A172 (cell line): Measurements from ENCODE around the gene NUTF2. TPM values are rescaled to one million over a fixed set of nuclear protein-coding genes. Genes with fewer than 3 reads are reported as not detected.
"Not testable (repeated sequence)": the region's sequence is repeated elsewhere in the genome, so short reads cannot be mapped to it uniquely, and the experiment has no call there.

Experiments used
- DNase-seq: peaks from one replicate; pipeline ENCODE4 v3.0.0-alpha.2; 2015; ENCODE audit warnings: low spot score
- total RNA-seq: library from RNA; depleted of rRNA; stranded (reverse); fragments of >200 nt; shearing (Covaris generic); gene quantifications from 2 replicates; pipeline ENCODE4 v1.2.3, GENCODE V29; 2014

The NUTF2 gene
- total RNA-seq, 1 experiment from 2014 or later: 68.5 TPM

DNA sequence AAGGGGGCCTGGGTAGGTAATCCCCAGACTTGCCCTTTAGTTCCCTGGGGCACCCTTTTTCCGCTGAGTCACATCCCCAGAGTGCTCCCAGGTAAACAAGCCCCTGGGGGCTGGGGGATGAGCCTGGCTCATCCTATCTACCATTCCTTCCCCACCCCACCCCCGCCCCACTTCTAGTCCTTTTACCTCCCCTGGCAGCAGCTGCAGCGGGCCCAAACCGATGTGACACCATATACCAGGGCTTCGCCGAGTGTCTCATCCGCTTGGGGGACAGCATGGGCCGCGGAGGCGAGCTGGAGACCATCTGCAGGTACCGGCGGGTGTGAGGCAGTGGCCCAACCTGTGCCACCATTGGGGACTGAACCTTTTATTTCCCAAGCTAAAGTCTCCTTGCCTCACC, 38.8 kb downstream of the NUTF2 start:
- DNase-seq: no peak

GRCh38 chr16:67885976-67886375, 39.2 kb downstream of the NUTF2 start:
- no peak for DNase-seq

GRCh38 chr16:67886387-67886786, 39.7 kb downstream of the NUTF2 start:
- DNase-seq: no peak

GRCh38 chr16:67888331-67888730, 41.6 kb downstream of the NUTF2 start:
- DNase-seq: no peak

DNA sequence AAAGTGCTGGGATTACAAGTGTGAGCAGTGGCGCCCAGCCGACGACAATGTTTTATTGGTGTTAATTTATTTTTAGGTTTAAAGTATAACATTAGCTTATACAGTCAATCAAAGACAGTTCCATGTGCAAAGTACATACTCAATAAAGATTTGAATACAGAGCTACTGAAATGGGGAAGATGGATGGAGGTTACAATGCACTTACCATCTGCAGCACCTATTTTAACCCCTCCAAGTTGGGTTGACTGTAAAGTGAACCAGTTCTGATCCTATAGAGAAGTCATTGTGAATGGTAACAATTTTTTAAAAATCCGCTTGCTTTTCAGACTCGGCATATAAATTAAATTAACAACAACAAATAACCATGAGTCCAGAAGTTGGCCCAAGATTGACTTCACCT, 45.6 kb downstream of the NUTF2 start:
- no peak for DNase-seq

DNA sequence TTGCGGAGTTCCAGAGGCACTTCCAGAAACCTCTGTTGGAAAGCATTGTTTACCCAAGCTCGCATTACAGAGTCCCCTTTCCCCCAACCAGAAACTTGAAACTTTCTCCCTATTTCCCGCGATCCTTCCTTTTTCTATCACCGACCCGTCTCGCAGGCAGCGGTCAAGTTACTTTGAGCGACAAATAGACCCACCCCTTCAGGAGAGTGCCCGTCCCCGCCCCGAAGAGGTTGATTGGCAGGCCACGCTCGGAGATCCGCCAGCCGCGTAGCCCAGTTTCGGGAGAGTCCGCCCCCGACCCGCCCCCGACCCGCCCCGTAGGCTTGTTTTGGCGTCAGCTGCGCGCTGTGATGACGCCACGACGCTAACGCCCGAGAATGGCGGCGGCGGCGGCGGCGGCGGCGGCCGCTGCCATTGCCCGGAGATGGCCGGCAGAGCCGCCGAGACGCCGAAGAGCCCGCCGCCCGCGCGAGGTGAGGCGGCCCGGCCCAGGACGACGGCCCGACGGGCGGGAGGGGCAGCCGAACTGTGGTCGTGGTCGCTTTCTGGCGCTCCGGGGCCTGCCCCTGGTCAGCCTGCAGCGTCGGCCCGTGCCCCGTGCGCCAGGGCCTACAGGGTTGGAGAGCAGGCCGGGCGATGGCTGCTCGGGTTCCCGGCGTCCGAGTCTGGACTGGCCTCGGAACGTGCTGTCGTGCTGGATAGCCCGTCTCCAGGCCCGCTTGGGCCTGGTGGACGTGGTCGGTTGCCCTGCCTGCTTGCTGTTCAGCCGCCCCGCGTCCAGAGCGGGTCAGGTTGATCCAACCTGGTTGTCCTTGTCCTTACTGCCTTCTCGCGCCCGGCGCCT, 46.4 kb downstream of the NUTF2 start, which contains the start of gene PSKH1:
PSKH1 (plus strand) TSS at position 356 of the 844 bp plus-strand sequence. CDS start 15,496 bp downstream, outside the sequence.
- peak; percentile 81 for DNase-seq

- no peak for DNase-seq
These were observed 47.1 kb downstream of the NUTF2 start for GRCh38 chr16:67893743-67894399.

DNA sequence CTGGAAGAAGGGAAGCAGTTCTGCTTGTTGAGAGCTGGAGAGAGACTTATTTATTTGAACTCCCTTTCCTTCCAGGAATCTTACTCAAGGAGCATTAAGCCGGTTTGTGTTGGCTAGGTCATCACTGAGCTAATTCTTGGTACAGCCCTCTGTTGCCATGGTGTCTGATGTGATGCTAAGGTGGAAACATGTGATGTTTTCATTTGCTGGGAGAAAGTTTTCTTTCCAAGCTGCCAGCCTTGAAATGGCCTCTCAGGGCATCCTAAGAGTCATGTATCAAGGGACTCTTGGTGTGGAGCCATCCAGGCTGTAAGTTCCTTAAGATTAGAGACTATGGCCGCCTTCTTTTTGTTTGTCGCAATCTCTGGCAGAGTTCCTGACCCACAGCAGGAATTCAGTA, 50.5 kb downstream of the NUTF2 start:
- no peak for DNase-seq

DNA sequence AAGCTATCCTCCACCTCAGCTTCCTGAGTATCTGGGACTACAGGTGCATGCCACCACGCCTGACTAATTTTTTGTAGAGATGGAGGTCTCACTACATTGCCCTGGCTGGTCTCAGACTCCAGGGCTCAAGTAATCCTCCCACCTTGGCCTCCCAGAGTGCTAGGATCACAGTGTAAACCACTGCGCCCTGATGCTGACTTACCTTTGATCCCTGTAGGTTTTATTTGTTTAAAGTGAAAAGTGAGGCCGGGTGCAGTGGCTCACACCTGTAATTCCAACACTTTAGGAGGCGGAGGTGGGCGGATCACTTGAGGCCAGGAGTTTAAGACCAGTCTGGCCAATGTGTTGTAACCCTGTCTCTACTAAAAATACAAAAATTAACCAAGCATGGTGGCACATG, 55.0 kb downstream of the NUTF2 start:
- DNase-seq: no peak

DNA sequence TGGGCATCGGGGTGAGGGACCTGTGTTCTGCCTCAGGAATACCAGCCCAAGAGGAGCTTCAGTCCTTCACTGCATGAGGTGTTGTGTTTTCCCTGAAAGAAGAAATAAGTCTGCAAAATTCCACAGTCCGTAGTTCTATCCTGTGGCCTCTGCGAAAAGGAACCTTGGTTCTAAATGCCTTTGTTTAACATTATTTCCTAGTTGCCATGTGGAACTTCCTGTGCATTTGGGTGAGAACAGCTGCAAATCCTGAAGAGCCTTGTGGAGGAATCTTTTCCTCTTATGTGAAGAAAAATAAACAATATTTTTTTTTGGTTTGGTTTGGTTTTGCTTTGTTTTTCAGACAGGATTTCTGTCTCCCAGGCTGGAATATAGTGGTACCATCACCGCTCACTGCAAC, 56.1 kb downstream of the NUTF2 start:
- no peak for DNase-seq

- DNase-seq: no peak
These were observed 60.9 kb downstream of the NUTF2 start for GRCh38 chr16:67907397-67908180.

DNA sequence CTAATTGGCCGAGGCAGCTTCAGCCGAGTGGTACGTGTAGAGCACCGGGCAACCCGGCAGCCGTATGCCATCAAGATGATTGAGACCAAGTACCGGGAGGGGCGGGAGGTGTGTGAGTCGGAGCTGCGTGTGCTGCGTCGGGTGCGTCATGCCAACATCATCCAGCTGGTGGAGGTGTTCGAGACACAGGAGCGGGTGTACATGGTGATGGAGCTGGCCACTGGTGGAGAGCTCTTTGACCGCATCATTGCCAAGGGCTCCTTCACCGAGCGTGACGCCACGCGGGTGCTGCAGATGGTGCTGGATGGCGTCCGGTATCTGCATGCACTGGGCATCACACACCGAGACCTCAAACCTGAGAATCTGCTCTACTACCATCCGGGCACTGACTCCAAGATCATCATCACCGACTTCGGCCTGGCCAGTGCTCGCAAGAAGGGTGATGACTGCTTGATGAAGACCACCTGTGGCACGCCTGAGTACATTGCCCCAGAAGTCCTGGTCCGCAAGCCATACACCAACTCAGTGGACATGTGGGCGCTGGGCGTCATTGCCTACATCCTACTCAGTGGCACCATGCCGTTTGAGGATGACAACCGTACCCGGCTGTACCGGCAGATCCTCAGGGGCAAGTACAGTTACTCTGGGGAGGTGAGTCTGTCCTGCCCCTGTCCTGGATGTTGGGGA, 62.5 kb downstream of the NUTF2 start:
- DNase-seq: no peak

- DNase-seq: no peak
These were observed 63.4 kb downstream of the NUTF2 start for GRCh38 chr16:67910158-67910557.

DNA sequence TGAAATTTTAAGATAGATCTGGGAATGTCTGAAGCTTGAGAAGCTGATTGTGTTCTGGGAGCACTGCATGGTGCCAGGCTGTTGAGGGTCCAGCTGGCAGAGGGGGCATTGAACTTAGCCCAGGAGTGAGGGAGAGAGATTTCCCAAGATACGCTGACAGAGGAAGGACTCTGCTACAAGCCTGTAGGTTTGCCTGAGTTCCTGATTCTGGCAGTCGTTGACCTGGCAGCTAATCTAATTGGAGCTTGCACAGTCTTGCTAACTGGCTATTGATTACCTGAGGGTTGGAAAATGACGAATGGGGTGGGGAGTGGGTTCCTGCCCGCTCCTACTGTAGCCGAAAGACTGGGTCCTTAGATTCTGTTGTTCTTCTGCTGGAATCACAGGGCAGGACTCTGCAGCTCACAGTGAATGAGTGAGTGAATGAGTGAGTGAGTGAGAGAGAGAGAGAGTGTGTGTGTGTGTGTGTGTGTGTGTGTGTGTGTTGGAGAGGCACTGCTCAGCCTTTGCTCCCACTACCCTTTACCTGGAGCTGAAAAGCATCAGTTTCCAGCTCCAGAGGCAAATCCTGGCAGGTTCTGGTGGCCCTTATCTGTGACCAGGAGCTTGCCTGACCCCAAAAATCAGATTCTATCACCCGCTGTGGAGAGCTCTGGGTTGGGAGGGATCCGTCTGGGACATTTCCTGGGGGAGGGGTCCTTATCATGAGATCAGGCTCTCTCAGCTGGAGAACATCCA, 68.2 kb downstream of the NUTF2 start:
- DNase-seq: no peak

DNA sequence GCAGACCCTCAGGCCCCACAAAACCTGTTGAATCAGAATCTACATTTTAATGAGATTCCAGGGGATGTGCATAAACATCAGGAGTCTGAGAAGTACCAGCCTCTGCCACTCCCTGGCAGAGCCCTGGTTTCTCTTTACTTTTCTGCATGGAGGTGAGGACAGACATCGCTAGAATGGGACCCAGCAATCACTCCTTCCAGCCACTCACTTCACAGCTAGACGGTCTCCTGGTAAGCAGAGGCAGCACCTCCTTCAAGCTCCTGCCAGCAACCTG, 68.7 kb downstream of the NUTF2 start:
- not testable (repeated sequence) for DNase-seq

GRCh38 chr16:67915831-67916723, 69.3 kb downstream of the NUTF2 start:
- no peak for DNase-seq

GRCh38 chr16:67917140-67917851, 70.6 kb downstream of the NUTF2 start:
- DNase-seq: no peak

- DNase-seq: peak; percentile 85
These were observed 71.1 kb downstream of the NUTF2 start for GRCh38 chr16:67917852-67918236.

GRCh38 chr16:67919622-67920221, 73.0 kb downstream of the NUTF2 start:
- DNase-seq: no peak
